Trophoblast cell (in vitro differentiated cells and primary cell): Measurements from ENCODE around the gene SLC19A1.
"Not testable (repeated sequence)": the region's sequence is repeated elsewhere in the genome, so short reads cannot be mapped to it uniquely, and the experiment has no call there.

Source experiments
- DNase-seq, 2 donors: peaks; one replicate each; pipeline ENCODE4 v3.0.0-alpha.2; 2016
- H2AFZ ChIP-seq: 2 replicates; pipeline ENCODE4 v1.6.1; 2013; ENCODE audit warnings: low read length, moderate library complexity, mild to moderate bottlenecking; ENCODE audit not compliant: insufficient read depth, poor library complexity
- H2AK5ac ChIP-seq: 2 replicates; pipeline ENCODE4 v1.6.1; 2013; ENCODE audit warnings: mild to moderate bottlenecking, low read length
- H2BK120ac ChIP-seq: 2 replicates; pipeline ENCODE4 v1.6.1; 2013; ENCODE audit warnings: low read length, mild to moderate bottlenecking, moderate library complexity; ENCODE audit not compliant: insufficient read depth, poor library complexity
- H2BK12ac ChIP-seq: 2 replicates; pipeline ENCODE4 v1.6.1; 2013; ENCODE audit warnings: mild to moderate bottlenecking, low read length, moderate library complexity
- H2BK5ac ChIP-seq: 2 replicates; pipeline ENCODE4 v1.6.1; 2013; ENCODE audit warnings: low read length, low read depth, moderate library complexity, mild to moderate bottlenecking; ENCODE audit not compliant: poor library complexity
- H3K14ac ChIP-seq: 2 replicates; pipeline ENCODE4 v1.6.1; 2013; ENCODE audit warnings: mild to moderate bottlenecking, low read length
- H3K18ac ChIP-seq: 2 replicates; pipeline ENCODE4 v1.6.1; 2013; ENCODE audit warnings: mild to moderate bottlenecking, low read length
- H3K23ac ChIP-seq: 2 replicates; pipeline ENCODE4 v1.6.1; 2013; ENCODE audit warnings: low read length
- H3K27ac ChIP-seq: 2 replicates; pipeline ENCODE4 v1.5.1; 2013; ENCODE audit warnings: low read depth, mild to moderate bottlenecking, inconsistent platforms, low read length, moderate library complexity
- H3K27me3 ChIP-seq: 2 replicates; pipeline ENCODE4 v1.6.1; 2013; ENCODE audit warnings: inconsistent platforms, mild to moderate bottlenecking, low read length, moderate library complexity; ENCODE audit not compliant: insufficient read depth
- H3K36me3 ChIP-seq, 2 experiments: 1 replicate in 1 of 2; 2 replicates in 1 of 2; pipeline ENCODE4 v1.6.1; 2013; ENCODE audit warnings: low read length in 2 of 2, mild to moderate bottlenecking in 2 of 2, moderate library complexity in 1 of 2; ENCODE audit not compliant: insufficient read depth in 2 of 2, control insufficient read depth in 1 of 2
- H3K4ac ChIP-seq: 2 replicates; pipeline ENCODE4 v1.6.1; 2013; ENCODE audit warnings: low read depth, mild to moderate bottlenecking, low read length, moderate library complexity
- H3K4me1 ChIP-seq, 2 experiments: 1 replicate in 1 of 2; 2 replicates in 1 of 2; pipeline ENCODE4 v1.6.1; 2013; ENCODE audit warnings: low read length in 2 of 2, mild to moderate bottlenecking in 2 of 2, moderate library complexity in 1 of 2; ENCODE audit not compliant: insufficient read depth in 2 of 2, control insufficient read depth in 1 of 2
- H3K4me2 ChIP-seq: 2 replicates; pipeline ENCODE4 v1.6.1; 2013; ENCODE audit warnings: inconsistent platforms, mild to moderate bottlenecking, low read length, moderate library complexity
- H3K4me3 ChIP-seq: 2 replicates; pipeline ENCODE4 v1.5.1; 2013; ENCODE audit warnings: mild to moderate bottlenecking, low read depth, low read length, inconsistent platforms
- H3K79me1 ChIP-seq: one replicate; pipeline ENCODE4 v1.6.1; 2013; ENCODE audit warnings: low read length
- H3K79me2 ChIP-seq: 2 replicates; pipeline ENCODE4 v1.6.1; 2013; ENCODE audit warnings: low read length, mild to moderate bottlenecking; ENCODE audit not compliant: control insufficient read depth, insufficient read depth, poor library complexity
- H3K9ac ChIP-seq: 2 replicates; pipeline ENCODE4 v1.6.1; 2013; ENCODE audit warnings: mild to moderate bottlenecking, low read length
- H3K9me3 ChIP-seq: 2 replicates; pipeline ENCODE4 v1.6.1; 2013; ENCODE audit warnings: low read depth, mild to moderate bottlenecking, control low read depth, inconsistent platforms, low read length; ENCODE audit not compliant: insufficient read depth
- H4K12ac ChIP-seq: 2 replicates; pipeline ENCODE4 v1.6.1; 2013; ENCODE audit warnings: low read depth, mild to moderate bottlenecking, low read length, moderate library complexity
- H4K8ac ChIP-seq: 2 replicates; pipeline ENCODE4 v1.6.1; 2013; ENCODE audit warnings: low read depth, mild to moderate bottlenecking, low read length, moderate library complexity
- H4K91ac ChIP-seq: one replicate; pipeline ENCODE4 v1.6.1; 2013; ENCODE audit warnings: low read depth, mild to moderate bottlenecking, low read length, moderate library complexity
- WGBS: extraction: QIAGEN DNeasy Blood & Tissue Kit; methylation state at CpG from one replicate; pipeline ENCODE4 v1.1.7; 2013; ENCODE audit warnings: missing lambda C conversion rate; ENCODE audit not compliant: insufficient read length, insufficient coverage; ENCODE audit errors: extremely low coverage; 5-methylcytosine and 5-hydroxymethylcytosine counted together

SLC19A1 gene

DNA sequence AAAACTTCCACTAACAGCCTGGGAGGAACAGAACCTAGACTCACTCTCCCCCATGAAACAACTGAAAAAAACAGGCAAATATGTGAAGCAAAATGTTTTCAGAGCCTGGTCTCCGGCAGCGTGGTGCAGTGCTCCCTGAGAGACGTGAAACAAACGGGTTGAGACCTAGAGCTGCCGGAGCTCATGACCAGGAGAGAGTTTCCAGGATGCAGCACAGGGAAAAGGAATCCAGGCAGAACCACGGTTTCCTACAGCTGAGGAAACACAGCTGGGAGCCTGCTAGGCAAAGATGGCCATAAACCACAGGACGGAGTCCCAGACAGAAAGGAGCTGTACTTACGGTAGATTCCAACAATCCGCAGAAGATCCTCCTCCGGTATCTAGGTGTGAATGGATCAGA lies 20.2 kb upstream of the SLC19A1 start:
- Histone ChIP-seq H2BK12ac (no peak overlapping the region), H2BK5ac (no peak overlapping the region), H3K4ac (no peak overlapping the region), H2AFZ (no peak overlapping the region), H3K9me3 (no peaks in the 10 kb centered on the region), H4K91ac (no peak overlapping the region), H3K9ac (no peak overlapping the region), H3K36me3 (no peaks in the 10 kb centered on the region), H2BK120ac (no peak overlapping the region), H3K4me1 (peaks cover 0 to 2% of the 10 kb centered on the region in 2 experiments), H3K4me2 (no peak overlapping the region), H4K8ac (no peak overlapping the region), H3K79me1 (no peaks in the 10 kb centered on the region), H3K23ac (no peak overlapping the region), H3K79me2 (no peaks in the 10 kb centered on the region), H3K27me3 (no peaks in the 10 kb centered on the region), H2AK5ac (no peak overlapping the region), H3K27ac (no peak overlapping the region), H4K12ac (no peak overlapping the region), H3K4me3 (no peak overlapping the region), H3K18ac (no peak overlapping the region), H3K14ac (no peak overlapping the region)
- WGBS, result no CpG with 5 or more reads among the region's 10 CpGs
- no peak for DNase-seq

DNA sequence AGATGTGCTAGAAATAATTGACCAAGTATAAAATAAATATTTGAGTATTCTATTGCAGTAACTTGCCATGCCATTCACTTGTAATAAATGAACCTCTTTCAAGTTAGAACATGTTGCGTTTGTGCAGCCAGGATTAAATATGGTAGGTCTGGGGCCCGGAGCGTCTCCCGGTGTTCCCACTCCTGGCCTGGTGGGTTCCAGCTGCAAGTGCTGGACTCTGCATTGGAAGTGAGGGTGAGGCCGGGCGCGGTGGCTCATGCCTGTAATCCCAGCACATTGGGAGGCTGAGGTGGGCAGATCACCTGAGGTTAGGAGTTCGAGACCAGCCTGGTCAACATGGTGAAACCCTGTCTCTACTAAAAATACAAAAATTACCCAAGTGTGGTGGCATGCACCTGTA lies 19.0 kb upstream of the SLC19A1 start:
- not testable (repeated sequence) for H3K9me3 ChIP-seq, H3K14ac ChIP-seq, H2BK12ac ChIP-seq, H3K18ac ChIP-seq, H3K36me3 ChIP-seq, H4K91ac ChIP-seq, H2AK5ac ChIP-seq, H3K79me2 ChIP-seq, H4K12ac ChIP-seq, H3K9ac ChIP-seq, H2BK5ac ChIP-seq, H3K4me3 ChIP-seq, H3K79me1 ChIP-seq, H3K4ac ChIP-seq, H3K27me3 ChIP-seq, H2BK120ac ChIP-seq, H3K23ac ChIP-seq, H3K4me1 ChIP-seq, H2AFZ ChIP-seq, DNase-seq, H3K4me2 ChIP-seq, H4K8ac ChIP-seq, H3K27ac ChIP-seq
- WGBS, result no CpG with 5 or more reads among the region's 8 CpGs

DNA sequence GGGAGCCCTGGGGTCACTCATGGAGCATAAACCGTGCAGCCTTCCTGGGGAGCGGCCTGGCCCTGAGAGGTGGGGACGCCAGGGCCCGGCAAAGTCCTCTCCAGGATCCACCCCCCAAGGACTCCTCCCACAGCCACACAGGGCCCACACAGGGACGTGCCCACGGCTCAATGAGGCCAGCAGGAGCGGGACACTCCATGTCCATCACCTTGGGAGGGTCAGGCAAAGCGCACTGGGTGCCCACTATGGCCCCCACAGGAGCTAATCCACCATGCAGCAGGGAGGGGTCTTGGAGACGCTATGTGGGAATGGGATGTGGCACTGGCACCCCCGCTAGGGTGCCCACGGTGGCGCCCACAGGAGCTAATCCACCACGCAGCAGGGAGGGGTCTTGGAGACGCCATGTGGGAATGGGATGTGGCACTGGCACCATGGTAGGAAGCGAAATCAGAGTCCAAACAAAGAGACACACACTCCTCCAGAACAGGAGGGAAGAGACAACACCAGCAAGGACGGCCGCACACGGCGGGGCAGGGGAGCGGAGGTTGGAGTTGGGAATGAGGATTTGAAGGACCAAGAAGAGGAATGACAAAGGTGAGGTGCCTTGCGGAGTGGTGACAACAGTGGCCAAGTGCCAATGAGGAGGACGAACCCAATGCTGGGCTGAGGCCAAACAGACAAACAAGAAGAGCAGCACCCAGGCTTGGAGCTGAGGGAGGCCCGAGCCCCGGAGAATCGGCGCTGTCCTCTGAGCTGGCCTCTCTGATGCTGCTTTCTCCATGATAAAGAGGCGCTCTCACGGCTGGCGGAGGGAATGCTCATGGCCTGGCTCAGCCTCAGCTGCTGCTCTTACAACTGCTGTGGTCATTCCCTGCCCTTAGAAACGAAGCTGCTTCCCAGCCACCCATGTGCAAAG lies 18.1 kb upstream of the SLC19A1 start:
- no CpG with 5 or more reads among the region's 30 CpGs for WGBS
- no peak overlapping the region for H3K4me2 ChIP-seq
- H3K4ac ChIP-seq, result no peak overlapping the region
- no peak overlapping the region for H2BK120ac ChIP-seq
- H4K12ac ChIP-seq, result no peak overlapping the region
- H3K14ac ChIP-seq, result no peak overlapping the region
- H3K36me3 ChIP-seq, result no peaks in the 10 kb centered on the region
- peaks cover 0 to 2% of the 10 kb centered on the region in 2 experiments for H3K4me1 ChIP-seq
- H2AFZ ChIP-seq, result no peak overlapping the region
- no peaks in the 10 kb centered on the region for H3K9me3 ChIP-seq
- no peak overlapping the region for H3K4me3 ChIP-seq
- no peak overlapping the region for H4K91ac ChIP-seq
- H2BK12ac ChIP-seq, result no peak overlapping the region
- no peak overlapping the region for H3K18ac ChIP-seq
- H2BK5ac ChIP-seq, result no peak overlapping the region
- H3K27me3 ChIP-seq, result no peaks in the 10 kb centered on the region
- H3K27ac ChIP-seq, result no peak overlapping the region
- no peaks in the 10 kb centered on the region for H3K79me2 ChIP-seq
- no peaks in the 10 kb centered on the region for H3K79me1 ChIP-seq
- H2AK5ac ChIP-seq, result no peak overlapping the region
- H4K8ac ChIP-seq, result no peak overlapping the region
- no peak for DNase-seq
- no peak overlapping the region for H3K9ac ChIP-seq
- no peak overlapping the region for H3K23ac ChIP-seq

DNA sequence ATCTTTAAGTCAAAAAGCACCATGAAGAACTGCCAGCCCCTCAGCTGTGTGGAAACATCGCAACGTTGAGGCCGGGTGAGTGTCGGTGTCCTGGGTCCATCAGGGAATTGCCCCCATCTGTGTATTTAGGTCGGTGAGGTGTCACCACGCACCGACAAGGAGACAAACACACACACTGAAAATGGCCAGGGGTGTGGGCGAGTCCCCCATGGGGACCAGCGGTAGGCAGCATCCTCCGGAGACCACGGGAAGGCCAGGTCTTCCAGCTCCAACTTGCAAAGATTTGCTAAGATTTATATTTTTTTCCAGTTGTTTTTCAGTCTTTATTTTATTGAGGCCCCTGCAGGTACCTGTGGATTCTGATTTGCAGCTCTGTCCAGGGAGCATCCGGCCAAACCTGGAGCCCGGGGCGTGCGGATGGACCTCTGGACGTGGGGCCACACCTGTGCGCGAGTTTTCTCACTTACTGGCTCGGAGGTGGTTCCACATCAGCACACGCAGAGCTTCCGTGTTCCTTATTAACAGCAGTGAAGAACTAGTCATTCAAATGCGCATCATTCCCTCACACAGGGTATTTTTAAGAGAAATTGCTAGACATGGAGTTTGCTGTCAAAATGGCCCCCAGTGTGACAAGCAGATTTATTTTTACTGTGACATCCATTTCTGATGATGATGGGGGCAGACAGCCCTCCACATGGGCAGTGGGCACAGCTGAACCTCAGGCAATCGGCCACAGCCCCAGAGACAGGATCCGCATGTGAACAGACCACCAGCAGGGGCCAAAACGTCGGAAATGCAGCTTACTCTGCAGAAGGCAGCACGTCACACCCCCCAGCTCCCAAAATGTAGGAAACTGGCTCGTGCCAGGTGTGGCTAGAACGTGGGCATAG lies 17.2 kb upstream of the SLC19A1 start:
- Histone ChIP-seq H3K14ac (no peak overlapping the region), H3K4ac (no peak overlapping the region), H3K4me1 (peaks cover 0 to 2% of the 10 kb centered on the region in 2 experiments), H3K4me2 (no peak overlapping the region), H2AK5ac (no peak overlapping the region), H2BK12ac (no peak overlapping the region), H4K12ac (no peak overlapping the region), H2BK5ac (no peak overlapping the region), H4K91ac (no peak overlapping the region), H3K18ac (no peak overlapping the region), H3K79me2 (no peaks in the 10 kb centered on the region), H2BK120ac (no peak overlapping the region), H3K27ac (no peak overlapping the region), H3K23ac (no peak overlapping the region), H3K27me3 (no peaks in the 10 kb centered on the region), H3K79me1 (peaks cover 3% of the 10 kb centered on the region), H2AFZ (no peak overlapping the region), H3K9ac (no peak overlapping the region), H3K36me3 (no peaks in the 10 kb centered on the region), H3K9me3 (no peaks in the 10 kb centered on the region), H3K4me3 (no peak overlapping the region), H4K8ac (no peak overlapping the region)
- no CpG with 5 or more reads among the region's 29 CpGs for WGBS
- no peak for DNase-seq
